Stimulated activated naive CD8-positive, alpha-beta T cell treated with anti-CD3 and anti-CD28 coated beads, Interleukin-15, Interleukin-2, amounts not matched to agents 100 U/mL and 50 U/mL, for 24 hours (primary cell): ENCODE results near the gene TMSB10.
"Not testable (repeated sequence)": the region's sequence is repeated elsewhere in the genome, so short reads cannot be mapped to it uniquely, and the experiment has no call there.

Source experiments
- ATAC-seq: fragments of 150-1000 bp; cut with Tn5 transposase; one replicate; pipeline ENCODE4 v1.10.0; 2021
- DNase-seq: peaks from one replicate; pipeline ENCODE4 v3.0.0; 2021

TMSB10 gene

DNA sequence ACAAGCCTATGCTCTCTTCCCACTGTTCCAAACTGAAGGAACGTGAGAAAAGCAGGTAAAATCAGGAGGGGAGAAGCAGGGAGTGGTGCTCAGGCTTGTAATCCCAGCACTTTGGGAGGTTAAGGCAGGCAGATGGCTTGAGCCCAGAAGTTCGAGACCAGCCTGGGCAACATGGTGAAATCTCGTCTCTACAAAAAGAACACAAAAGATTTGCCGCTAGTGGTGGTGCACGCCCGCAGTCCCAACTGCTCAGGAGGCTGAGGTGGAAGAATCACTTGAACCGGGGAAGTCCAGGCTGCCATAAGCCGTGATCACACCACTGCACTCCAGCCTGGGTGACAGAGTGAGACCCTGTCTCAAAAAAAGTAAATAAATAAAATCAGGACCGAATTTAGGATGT, 1.3 kb upstream of the TMSB10 start:
- DNase-seq (no peak), ATAC-seq (no peak)

GRCh38 chr2:84904717-84905174, 710 bp upstream of the TMSB10 start:
- DNase-seq (peak; percentile 53), ATAC-seq (no peak)

GRCh38 chr2:84906108-84906899, 848 bp downstream of the TMSB10 start:
- DNase-seq (peak; percentile 75), ATAC-seq (no peak)

DNA sequence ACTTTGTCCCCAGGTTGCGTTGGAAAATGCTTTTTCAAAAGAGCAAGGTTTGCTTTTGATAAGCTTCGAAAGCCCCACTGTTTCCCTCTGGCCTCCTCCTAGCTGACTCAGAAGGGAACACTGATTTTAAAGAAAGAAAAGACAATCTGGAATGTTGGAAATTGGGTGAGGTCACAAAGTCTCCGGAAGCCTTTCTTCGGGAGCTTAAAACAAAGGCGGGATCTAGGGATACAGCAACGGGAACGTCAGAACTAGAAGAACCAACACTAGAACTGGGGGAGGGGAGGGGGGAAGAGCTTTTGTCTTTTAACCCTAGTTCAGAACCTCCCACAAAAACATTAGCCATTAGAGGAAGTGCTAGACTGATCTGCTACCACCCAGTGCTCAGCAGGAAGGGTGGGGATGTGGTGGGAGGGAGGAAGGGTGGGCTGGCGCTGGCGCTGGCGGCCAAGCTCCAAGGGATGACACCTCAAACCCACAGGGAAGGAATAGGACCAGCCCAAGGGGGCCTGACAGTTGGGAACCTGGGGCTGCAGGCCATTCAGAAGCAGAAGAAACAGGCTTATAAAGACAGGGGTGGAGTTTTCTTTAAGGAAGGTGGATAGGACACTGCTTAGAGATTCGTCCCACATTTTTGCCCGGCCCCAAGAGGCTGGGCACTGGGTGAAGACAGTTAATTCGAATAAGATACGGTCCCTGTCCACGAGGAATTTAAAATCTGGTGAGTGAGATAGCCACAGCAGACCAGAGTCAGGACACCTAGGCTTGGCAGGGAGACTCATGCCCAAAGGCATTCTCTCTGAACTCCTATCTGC, 1.7 kb downstream of the TMSB10 start:
- ATAC-seq (peak; percentile 37), DNase-seq (peak; percentile 55)

- ATAC-seq (no peak), DNase-seq (no peak)
These were observed 3.7 kb downstream of the TMSB10 start for GRCh38 chr2:84908948-84909713.

DNA sequence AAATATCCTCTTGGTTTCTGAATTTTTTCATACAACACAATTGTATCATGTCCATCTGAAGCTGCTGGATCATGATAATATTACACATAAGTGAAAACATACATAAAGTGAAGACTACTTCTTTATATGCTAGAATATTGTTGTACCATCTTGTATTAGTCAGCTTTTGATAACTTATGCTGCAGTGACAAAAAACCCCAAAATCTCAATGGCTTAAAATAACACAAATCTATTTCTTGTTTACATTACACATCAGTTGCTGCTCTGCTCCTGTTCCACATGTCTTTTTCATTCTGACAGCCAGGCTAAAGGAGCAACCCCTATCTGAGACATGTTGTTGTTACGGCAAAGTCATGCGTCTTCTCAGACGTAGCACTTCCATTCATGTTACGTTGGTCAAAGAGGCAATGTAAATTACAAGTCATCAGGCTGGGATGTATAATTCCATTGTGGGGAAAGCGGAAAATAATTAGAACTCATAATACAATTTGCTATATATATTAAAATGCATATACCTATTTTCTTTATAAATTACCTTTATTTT, 5.8 kb downstream of the TMSB10 start:
- ATAC-seq (no peak), DNase-seq (no peak)

DNA sequence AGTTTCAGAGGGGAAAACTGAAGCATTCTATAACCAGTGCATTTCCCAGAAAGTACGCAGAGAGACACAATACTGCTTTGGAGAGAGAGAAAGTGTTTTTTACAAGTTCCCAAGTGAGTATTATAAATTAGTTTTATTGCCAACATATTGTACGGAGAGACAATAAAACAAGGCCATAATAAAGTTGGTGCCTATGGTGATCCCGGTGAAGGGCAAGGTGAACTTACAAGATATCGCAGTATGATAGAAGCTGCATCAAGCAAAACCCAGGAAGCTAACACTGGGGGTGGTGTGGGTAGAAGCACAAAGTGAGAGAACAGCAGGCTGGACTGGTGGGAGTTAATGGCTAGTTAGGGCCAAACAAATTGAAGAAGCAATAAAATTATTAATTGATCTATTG, 7.5 kb downstream of the TMSB10 start:
- ATAC-seq (no peak), DNase-seq (no peak)

DNA sequence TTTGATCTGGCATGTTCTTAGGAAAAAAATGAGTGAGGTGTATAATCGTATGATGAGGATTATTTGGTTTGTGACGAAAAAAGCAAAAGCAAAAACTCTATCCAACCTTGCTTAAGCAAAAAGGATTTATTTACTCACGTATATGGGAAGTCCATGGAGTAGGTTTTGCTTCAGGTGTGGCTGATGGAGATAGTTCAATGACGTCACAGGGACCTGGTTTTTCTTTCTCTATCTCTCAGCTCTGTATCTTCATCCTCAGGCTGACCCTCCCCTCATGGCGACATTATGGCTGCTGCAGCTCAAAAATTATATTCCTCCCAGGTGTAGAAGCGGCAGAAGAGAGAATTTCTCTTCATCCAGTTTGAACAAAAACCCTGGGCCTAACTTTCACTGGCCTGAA, 8.9 kb downstream of the TMSB10 start:
- ATAC-seq (no peak), DNase-seq (no peak)

GRCh38 chr2:84915675-84916074, 10.2 kb downstream of the TMSB10 start:
- ATAC-seq, DNase-seq: not testable (repeated sequence)

- DNase-seq, ATAC-seq: not testable (repeated sequence)
These were observed 12.4 kb downstream of the TMSB10 start for GRCh38 chr2:84917821-84918220.

GRCh38 chr2:84918430-84918829, 13.0 kb downstream of the TMSB10 start:
- ATAC-seq: no peak
- DNase-seq: no peak

DNA sequence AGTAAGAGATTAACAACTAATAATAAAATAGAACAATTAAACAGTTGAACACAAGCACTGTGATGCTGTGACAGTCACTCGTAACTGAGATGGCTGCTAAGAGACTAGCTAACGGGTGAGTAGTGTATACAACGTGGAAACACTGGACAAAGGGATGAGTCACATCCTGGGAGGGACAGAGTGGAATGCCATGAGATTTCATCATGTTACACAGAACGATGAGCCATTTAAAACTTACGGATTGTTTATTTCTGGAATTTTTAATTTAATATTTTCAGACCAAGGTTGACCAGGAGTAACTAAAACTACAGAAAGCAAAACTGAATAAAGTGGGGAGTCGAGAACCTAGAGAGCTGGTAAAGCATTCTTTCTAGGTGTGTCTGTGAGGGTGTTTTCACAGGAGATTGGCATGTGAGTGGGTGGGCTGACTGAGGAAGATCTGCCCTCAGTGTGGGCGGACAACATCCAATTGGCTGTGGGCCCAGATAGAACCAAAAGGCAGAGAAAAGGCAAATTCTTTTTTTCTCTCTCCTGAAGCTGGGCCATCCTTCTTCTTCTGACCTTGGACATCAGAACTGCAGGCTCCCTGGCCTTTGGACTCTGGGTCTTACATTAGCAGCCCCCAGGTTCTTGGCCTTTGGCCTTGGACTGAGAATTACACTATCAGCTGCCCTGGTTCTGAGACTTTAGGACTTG, 14.6 kb downstream of the TMSB10 start:
- DNase-seq (peak; percentile 63), ATAC-seq (peak; percentile 83)

- DNase-seq (no peak), ATAC-seq (no peak)
These were observed 17.6 kb downstream of the TMSB10 start for GRCh38 chr2:84923009-84923408.

GRCh38 chr2:84924173-84925106, 19.0 kb downstream of the TMSB10 start:
- DNase-seq: peak; percentile 63
- ATAC-seq: peak; percentile 7

- peak; percentile 1 for ATAC-seq
- DNase-seq: no peak
These were observed 19.9 kb downstream of the TMSB10 start for GRCh38 chr2:84925336-84925723.

- DNase-seq: peak; percentile 99
- peak; percentile 86 for ATAC-seq
These were observed 20.4 kb downstream of the TMSB10 start for GRCh38 chr2:84925724-84926376.

DNA sequence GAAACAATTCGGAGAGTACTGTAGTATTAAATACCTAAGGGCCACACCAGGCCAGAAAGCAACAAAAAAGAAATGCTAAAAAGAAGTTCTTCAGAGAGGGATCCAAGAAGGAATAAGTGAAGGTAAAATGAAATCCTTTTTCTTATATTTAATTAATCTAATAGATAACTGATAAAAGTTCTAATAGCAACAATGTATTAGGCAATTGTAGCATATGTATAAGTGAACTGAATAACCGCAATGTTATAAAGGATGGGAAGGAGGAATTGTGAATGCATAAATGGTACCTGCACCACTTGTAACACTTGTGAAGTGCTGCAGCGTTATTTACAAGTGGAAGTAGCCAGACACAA, 21.8 kb downstream of the TMSB10 start:
- DNase-seq: no peak
- no peak for ATAC-seq

- DNase-seq (no peak), ATAC-seq (no peak)
These were observed 25.9 kb downstream of the TMSB10 start for GRCh38 chr2:84931384-84931821.

GRCh38 chr2:84938194-84938879, 32.9 kb downstream of the TMSB10 start:
- peak; percentile 45 for ATAC-seq
- peak; percentile 56 for DNase-seq
